Measurements from ENCODE around the gene INTS3.
"Not testable (repeated sequence)": the region's sequence is repeated elsewhere in the genome, so short reads cannot be mapped to it uniquely, and the experiment has no call there.

INTS3 gene

GRCh38 chr1:153760440-153760839 lies 32.6 kb downstream of the INTS3 start:
- no peak for DNase-seq (ENCODE audit: low read depth in 2 of 2)

GRCh38 chr1:153763365-153764225 lies 35.7 kb downstream of the INTS3 start:
- DNase-seq (ENCODE audit: low read depth in 2 of 2) = no peak

GRCh38 chr1:153764310-153764709 lies 36.5 kb downstream of the INTS3 start:
- no peak for DNase-seq (ENCODE audit: low read depth in 2 of 2)

- DNase-seq (ENCODE audit: low read depth in 2 of 2) = not testable (repeated sequence)
Measured at GRCh38 chr1:153766663-153767062, 38.8 kb downstream of the INTS3 start.

GRCh38 chr1:153767519-153767918 lies 39.7 kb downstream of the INTS3 start:
- DNase-seq (ENCODE audit: low read depth in 2 of 2) = no peak

- no peak for DNase-seq (ENCODE audit: low read depth in 2 of 2)
Measured at GRCh38 chr1:153768316-153769181, 40.7 kb downstream of the INTS3 start.

GRCh38 chr1:153769221-153769620 lies 41.4 kb downstream of the INTS3 start:
- no peak for DNase-seq (ENCODE audit: low read depth in 2 of 2)

GRCh38 chr1:153770797-153771196 lies 42.9 kb downstream of the INTS3 start:
- DNase-seq (ENCODE audit: low read depth in 2 of 2) = no peak

- no peak for DNase-seq (ENCODE audit: low read depth in 2 of 2)
Measured at GRCh38 chr1:153771261-153771660, 43.4 kb downstream of the INTS3 start.

GRCh38 chr1:153771841-153772593 lies 44.2 kb downstream of the INTS3 start:
- DNase-seq (ENCODE audit: low read depth in 2 of 2) = no peak

GRCh38 chr1:153773096-153773921 lies 45.5 kb downstream of the INTS3 start:
- no peak for DNase-seq (ENCODE audit: low read depth in 2 of 2)

- no peak for DNase-seq (ENCODE audit: low read depth in 2 of 2)
Measured at GRCh38 chr1:153774026-153774595, 46.3 kb downstream of the INTS3 start.

- peak; percentile 7 to 13 for DNase-seq (ENCODE audit: low read depth in 2 of 2)
Measured at GRCh38 chr1:153774780-153775457, 47.1 kb downstream of the INTS3 start, which contains the start of gene SLC27A3. TSS of gene SLC27A3 (plus strand) at chr1:153775407. CDS start at chr1:153775498, 91 bp downstream.

GRCh38 chr1:153775458-153776327 lies 47.8 kb downstream of the INTS3 start:
- DNase-seq (ENCODE audit: low read depth in 2 of 2) = peak; percentile 38 to 42

GRCh38 chr1:153776352-153776751 lies 48.5 kb downstream of the INTS3 start:
- no peak for DNase-seq (ENCODE audit: low read depth in 2 of 2)

- no peak for DNase-seq (ENCODE audit: low read depth in 2 of 2)
Measured at GRCh38 chr1:153776845-153777370, 49.1 kb downstream of the INTS3 start.

- no peak for DNase-seq (ENCODE audit: low read depth in 2 of 2)
Measured at GRCh38 chr1:153777648-153778047, 49.8 kb downstream of the INTS3 start.

GRCh38 chr1:153778051-153778823 lies 50.4 kb downstream of the INTS3 start:
- DNase-seq (ENCODE audit: low read depth in 2 of 2) = no peak

Data from stimulated activated CD8-positive, alpha-beta memory T cell treated with anti-CD3 and anti-CD28 coated beads, Interleukin-7, amount 100 ng/mL, for 1 hour (primary cell).